ENCODE results near the gene ASCL1. TPM values are rescaled to one million over a fixed set of nuclear protein-coding genes. Genes with fewer than 3 reads are reported as not detected.
A peak's percentile ranks its signal among the peaks of the same experiment; 100 is the strongest.

The ASCL1 gene
- total RNA-seq, 2 experiments from 2014 or later = not detected

DNA sequence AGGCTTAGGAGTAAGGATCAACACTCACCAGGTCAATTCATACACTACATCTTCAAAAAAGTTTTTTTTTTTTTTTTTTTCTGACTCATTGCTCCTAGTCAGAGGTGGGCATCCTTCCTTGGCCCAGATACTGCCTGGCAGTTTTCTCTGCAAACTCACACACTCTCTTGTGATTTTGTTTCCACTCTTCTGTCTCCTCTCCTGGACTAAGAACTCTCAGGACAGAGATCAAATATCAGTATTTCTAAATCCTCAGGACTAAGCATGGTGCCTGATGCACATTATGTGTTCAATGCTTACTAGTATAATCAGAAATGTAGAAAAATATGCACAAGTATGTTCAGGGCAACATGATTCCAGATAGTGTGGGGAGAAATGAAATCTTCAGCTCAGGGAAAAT lies 30.3 kb upstream of the ASCL1 start:
- no peak for DNase-seq
- H3K4me3 Mint-ChIP-seq = no peak overlapping the region
- CTCF ChIA-PET = no interaction called here
- H3K36me3 Mint-ChIP-seq = no peaks in the 10 kb centered on the region
- POLR2A ChIA-PET = no interaction called here
- H3K27ac Mint-ChIP-seq = no peak overlapping the region
- no peaks in the 10 kb centered on the region for H3K4me1 Mint-ChIP-seq (ENCODE audit: low read depth)
- H3K9me3 Mint-ChIP-seq = no peaks in the 10 kb centered on the region
- H3K27me3 Mint-ChIP-seq = peaks cover 9% of the 10 kb centered on the region
- intact Hi-C loops (cut with micrococcal nuclease) = no loop called here

DNA sequence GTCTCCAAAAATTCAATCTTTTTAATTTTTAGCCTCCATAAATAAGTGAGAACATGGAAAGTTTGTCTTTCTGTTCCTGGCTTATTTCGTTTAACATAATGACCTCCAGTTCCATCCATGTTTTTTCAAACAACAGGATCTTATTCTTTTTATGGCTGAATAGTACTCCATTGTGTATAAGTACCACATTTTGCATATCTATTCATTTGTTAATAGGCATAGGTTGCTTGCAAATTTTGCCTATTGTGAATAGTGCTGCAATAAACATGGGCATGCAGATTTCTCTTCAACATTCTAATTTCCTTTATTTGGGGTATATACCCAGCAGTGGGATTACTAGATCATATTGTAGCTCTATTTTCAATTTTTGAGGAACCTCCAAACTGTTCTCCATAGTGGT lies 24.3 kb upstream of the ASCL1 start:
- Mint-ChIP-seq H3K27me3 (peaks cover 8% of the 10 kb centered on the region), H3K4me3 (no peak overlapping the region), H3K36me3 (no peaks in the 10 kb centered on the region), H3K4me1 (ENCODE audit: low read depth) (no peaks in the 10 kb centered on the region), H3K27ac (no peak overlapping the region), H3K9me3 (no peaks in the 10 kb centered on the region)
- no peak for DNase-seq
- ChIA-PET CTCF (no interaction called here), POLR2A (no interaction called here)
- intact Hi-C loops (cut with micrococcal nuclease) = no loop called here

DNA sequence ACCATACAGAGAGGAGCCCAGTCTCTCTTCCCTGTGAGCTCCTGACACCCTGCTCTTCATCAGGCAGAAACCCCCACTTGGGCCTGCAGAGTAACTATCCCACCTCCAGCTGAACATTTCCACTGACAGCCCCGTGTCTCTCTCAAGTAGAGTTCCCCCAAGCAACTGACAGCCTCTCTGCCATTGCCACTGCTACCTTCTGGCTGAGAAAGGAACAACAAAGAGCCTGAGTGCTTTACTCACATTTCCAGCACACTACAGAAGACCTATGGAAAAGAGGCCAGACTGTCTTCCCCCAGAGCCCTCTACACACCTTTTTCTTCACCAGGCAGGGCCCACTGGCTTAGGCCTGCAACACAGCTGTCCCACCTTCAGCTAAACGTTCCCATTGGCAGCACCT lies 18.4 kb upstream of the ASCL1 start:
- no peak for DNase-seq
- intact Hi-C loops (cut with micrococcal nuclease) = no loop called here
- Mint-ChIP-seq H3K4me3 (no peak overlapping the region), H3K27ac (no peak overlapping the region), H3K36me3 (no peaks in the 10 kb centered on the region), H3K27me3 (peaks cover 13% of the 10 kb centered on the region), H3K9me3 (no peaks in the 10 kb centered on the region), H3K4me1 (ENCODE audit: low read depth) (no peaks in the 10 kb centered on the region)
- POLR2A ChIA-PET = no interaction called here
- CTCF ChIA-PET = interaction anchor here (1.4 to 2.3 kb wide), 2 partner anchors 10 to 610 kb away, joined by 3 to 12 read pairs; no protein-coding TSS in a partner anchor

DNA sequence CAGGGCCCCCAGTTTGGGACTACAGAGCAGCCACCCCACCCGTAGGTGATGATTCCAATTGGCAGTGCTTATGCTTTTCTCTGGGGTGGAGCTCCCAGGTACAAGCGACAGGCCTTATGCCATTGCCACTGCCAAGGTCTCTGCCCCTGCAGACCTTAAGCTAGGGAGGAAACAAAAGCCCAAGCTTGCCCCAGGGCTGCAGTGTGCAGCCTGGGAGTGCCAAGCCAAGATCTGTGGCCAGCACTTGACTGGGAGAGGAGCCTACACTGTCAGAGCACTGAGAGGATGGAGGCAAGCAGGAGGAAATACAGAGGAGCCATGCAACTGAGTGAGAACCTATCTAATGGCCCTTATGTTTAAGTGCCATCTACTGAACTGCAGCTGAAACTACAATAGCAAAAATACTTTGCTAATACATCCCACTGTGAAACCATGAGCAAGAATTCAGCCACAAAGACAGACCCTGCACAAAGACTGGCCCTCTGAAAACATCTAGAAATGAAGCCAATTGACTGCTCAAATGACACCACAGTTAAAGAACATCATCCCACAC lies 17.7 kb upstream of the ASCL1 start:
- intact Hi-C loops (cut with micrococcal nuclease) = no loop called here
- Mint-ChIP-seq H3K27ac (no peak overlapping the region), H3K9me3 (no peaks in the 10 kb centered on the region), H3K4me3 (no peak overlapping the region), H3K27me3 (peaks cover 13% of the 10 kb centered on the region), H3K36me3 (no peaks in the 10 kb centered on the region), H3K4me1 (ENCODE audit: low read depth) (no peaks in the 10 kb centered on the region)
- ChIA-PET CTCF (interaction anchor here (0.6 to 2.3 kb wide), 4 partner anchors 9 to 609 kb away, joined by 3 to 12 read pairs (median 3); no protein-coding TSS in a partner anchor), POLR2A (no interaction called here)
- no peak for DNase-seq

DNA sequence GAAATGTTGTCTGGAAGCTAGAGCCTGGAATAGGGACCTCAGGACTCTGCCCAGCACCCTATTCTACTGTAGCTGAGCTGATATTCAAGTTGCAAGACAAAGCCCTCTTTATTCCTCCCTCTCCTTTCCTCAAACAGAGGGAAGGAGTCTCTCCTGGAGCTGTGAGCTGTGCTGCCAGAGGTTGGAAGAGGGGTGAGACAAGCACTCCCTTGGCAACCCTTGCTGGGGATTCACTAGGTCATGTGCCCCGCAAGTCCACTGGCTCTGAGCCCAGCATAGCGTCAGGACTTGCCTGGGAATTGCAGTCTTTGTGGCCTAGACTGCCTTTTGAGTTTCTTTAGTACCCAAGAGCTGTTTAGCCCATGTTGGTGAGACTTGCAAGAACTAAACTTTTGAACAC lies 11.4 kb upstream of the ASCL1 start:
- no peak overlapping the region for H3K4me3 Mint-ChIP-seq
- H3K36me3 Mint-ChIP-seq = no peaks in the 10 kb centered on the region
- H3K9me3 Mint-ChIP-seq = no peaks in the 10 kb centered on the region
- ChIA-PET POLR2A (no interaction called here), CTCF (no interaction called here)
- H3K27ac Mint-ChIP-seq = no peak overlapping the region
- intact Hi-C loops (cut with micrococcal nuclease) = no loop called here
- peaks cover 3% of the 10 kb centered on the region for H3K4me1 Mint-ChIP-seq (ENCODE audit: low read depth)
- peaks cover 32% of the 10 kb centered on the region for H3K27me3 Mint-ChIP-seq
- DNase-seq = no peak

DNA sequence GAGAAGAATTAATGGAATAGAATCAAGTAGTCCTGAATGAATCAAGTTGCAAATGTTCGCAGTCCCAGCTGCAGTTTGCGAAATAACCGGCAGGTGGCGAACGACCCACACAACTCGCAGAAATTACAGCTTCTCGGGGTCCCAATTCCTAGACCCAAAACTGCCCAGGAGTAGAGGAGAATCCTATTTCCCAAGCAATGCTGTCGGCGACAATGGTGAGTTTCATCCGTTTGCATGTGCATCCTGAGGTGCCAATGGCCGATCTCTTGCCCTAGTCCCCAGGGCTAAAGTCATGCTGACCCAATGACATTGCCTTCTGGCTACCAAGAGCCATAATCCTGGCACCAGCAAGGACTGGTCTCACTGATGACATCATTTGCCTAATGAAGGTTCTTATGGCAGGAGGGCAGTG lies 8.5 kb upstream of the ASCL1 start:
- peak; percentile 60 for DNase-seq

DNA sequence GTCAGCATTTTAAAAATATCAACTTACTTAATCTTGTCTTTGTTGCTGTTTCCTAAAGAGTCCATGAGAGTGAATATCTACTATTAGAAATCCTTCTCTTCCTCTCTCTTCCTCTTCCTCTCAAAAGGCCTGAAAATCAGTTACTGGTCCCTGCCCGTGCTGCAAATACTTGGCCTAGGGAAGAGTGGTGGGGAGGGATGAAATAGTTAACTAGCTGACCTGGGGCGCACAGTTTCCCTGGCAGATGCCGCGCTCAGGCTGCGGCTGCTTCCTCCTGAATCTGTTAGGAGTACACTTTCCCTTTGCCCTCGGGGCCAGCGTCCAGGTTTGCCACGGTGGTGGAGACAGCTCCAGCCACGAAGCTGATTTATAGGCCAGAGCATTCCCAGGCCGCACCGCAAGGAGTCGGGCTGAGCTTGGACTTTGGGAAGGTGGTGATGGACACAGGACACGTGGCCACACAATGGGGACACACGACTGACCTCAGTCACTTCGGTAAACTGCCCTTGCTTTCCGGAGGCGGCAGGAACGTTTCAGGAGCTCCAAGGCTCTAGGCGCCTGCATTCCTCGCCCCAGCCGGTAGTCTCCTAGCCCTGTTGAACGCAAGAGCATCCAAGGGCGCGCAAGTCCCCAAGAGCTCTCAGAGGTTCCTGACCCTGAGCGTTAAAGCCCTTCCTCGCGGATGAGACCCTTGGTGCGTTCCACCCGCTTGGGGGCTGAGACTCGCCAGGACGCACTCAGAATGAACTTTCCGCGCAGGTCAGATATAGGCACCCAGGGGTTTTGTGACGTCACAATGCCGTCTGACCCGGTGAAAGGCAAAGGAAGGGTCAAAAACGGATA lies 7.1 kb upstream of the ASCL1 start:
- Mint-ChIP-seq H3K4me1 (ENCODE audit: low read depth) (peaks cover 14% of the 10 kb centered on the region), H3K36me3 (no peaks in the 10 kb centered on the region), H3K9me3 (no peaks in the 10 kb centered on the region), H3K27me3 (peaks cover 58% of the 10 kb centered on the region), H3K27ac (no peak overlapping the region), H3K4me3 (no peak overlapping the region)
- CTCF ChIA-PET = interaction anchor here (1.3 to 4.1 kb wide), 4 partner anchors 10 to 598 kb away, joined by 3 to 83 read pairs (median 8); no protein-coding TSS in a partner anchor
- intact Hi-C loops (cut with micrococcal nuclease) = no loop called here
- POLR2A ChIA-PET = no interaction called here
- no peak for DNase-seq

More for the DNA sequence above, 8.5 kb upstream of the ASCL1 start:
- intact Hi-C loops (cut with micrococcal nuclease) = loop anchor here (1.0 to 2.0 kb wide), 2 partner anchors 556 to 599 kb away; no protein-coding TSS in a partner anchor
- Mint-ChIP-seq H3K36me3 (no peaks in the 10 kb centered on the region), H3K27me3 (peaks cover 44% of the 10 kb centered on the region), H3K9me3 (no peaks in the 10 kb centered on the region), H3K27ac (no peak overlapping the region), H3K4me1 (ENCODE audit: low read depth) (peaks cover 9% of the 10 kb centered on the region), H3K4me3 (no peak overlapping the region)
- POLR2A ChIA-PET = no interaction called here
- CTCF ChIA-PET = interaction anchor here (0.6 to 4.1 kb wide), 16 partner anchors 9 to 683 kb away, joined by 3 to 83 read pairs (median 3); no protein-coding TSS in a partner anchor

DNA sequence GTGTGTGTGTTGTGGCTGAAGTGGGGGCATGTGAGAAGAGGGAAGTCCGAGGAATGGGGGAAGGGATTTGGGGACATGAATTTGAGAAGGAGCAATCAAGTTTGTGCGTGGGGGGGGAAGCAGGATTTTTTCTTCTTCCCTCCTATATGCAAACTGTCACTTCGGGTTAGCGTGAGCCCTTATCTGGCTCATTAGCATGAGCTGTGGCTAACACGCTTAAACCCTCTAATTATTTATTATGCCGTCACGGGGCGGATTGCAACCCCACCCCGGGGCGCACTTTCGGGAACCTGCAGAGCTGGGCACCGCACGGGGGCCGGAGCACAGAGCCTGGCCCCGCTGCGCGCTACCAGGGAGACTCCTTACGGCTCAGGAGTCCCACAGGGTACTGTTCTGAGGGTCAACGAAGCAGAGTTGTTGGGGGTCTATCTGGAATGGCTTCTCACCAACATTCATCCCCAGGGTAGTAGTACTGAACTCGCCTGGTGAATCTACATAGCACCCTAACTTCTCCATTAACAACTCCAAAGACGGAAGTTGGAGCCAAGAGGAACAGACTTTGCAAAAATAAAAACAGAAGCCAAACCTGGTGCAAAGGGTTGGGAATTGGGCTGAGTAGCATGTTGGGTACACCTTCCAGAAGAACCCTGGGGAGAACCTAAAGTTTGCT lies 6.4 kb upstream of the ASCL1 start:
- H3K36me3 Mint-ChIP-seq = no peaks in the 10 kb centered on the region
- no peak for DNase-seq
- intact Hi-C loops (cut with micrococcal nuclease) = no loop called here
- H3K4me1 Mint-ChIP-seq (ENCODE audit: low read depth) = peaks cover 14% of the 10 kb centered on the region
- H3K9me3 Mint-ChIP-seq = no peaks in the 10 kb centered on the region
- no peak overlapping the region for H3K4me3 Mint-ChIP-seq
- H3K27ac Mint-ChIP-seq = no peak overlapping the region
- peaks cover 63% of the 10 kb centered on the region for H3K27me3 Mint-ChIP-seq
- CTCF ChIA-PET = interaction anchor here (1.3 to 4.1 kb wide), 3 partner anchors 21 to 597 kb away, joined by 3 to 83 read pairs (median 3); no protein-coding TSS in a partner anchor
- POLR2A ChIA-PET = no interaction called here

DNA sequence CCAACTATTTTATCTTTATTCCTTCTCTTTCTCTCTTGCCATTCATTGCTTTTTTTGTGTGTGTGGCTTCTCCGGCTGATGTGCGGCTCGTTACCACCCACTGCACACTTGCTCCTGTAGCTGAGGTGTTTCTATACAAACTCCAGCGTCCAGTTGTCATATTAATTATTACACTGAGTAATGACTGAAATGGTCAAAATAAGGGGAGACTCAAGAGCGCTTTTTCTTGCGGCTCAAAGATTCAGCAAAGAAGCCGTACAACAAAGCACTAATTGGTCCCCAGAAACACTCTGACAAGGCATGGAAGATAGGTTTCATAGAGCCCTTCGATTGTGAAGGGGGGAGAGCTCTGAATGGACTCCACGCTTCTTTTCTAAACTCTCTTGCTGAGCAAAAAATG lies 5.6 kb upstream of the ASCL1 start:
- ChIA-PET CTCF (no interaction called here), POLR2A (no interaction called here)
- H3K27ac Mint-ChIP-seq = no peak overlapping the region
- DNase-seq = no peak
- peaks cover 68% of the 10 kb centered on the region for H3K27me3 Mint-ChIP-seq
- peaks cover 15% of the 10 kb centered on the region for H3K4me1 Mint-ChIP-seq (ENCODE audit: low read depth)
- no peaks in the 10 kb centered on the region for H3K36me3 Mint-ChIP-seq
- no peaks in the 10 kb centered on the region for H3K9me3 Mint-ChIP-seq
- no peak overlapping the region for H3K4me3 Mint-ChIP-seq
- intact Hi-C loops (cut with micrococcal nuclease) = no loop called here

DNA sequence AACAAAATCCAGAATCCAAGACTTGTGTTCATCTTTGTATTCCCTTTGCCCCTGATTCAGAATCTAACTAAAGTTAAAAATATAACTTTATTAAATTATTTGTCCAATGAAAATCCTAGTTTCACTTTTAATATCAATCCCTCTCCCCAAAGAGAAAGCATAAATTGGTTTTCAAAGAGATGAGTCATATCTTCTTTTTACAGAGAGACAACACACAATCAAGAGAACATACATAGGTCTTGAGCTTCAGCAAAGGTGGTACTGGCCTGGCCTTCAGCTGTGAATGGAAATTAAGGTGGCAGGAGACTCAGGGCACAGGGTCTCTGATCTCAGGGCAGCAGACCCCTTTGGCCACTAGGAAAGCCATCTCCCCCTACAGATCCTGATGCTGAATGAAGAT lies 4.3 kb upstream of the ASCL1 start:
- H3K36me3 Mint-ChIP-seq = no peaks in the 10 kb centered on the region
- ChIA-PET CTCF (no interaction called here), POLR2A (no interaction called here)
- no peaks in the 10 kb centered on the region for H3K9me3 Mint-ChIP-seq
- peaks cover 19% of the 10 kb centered on the region for H3K4me1 Mint-ChIP-seq (ENCODE audit: low read depth)
- no peak overlapping the region for H3K4me3 Mint-ChIP-seq
- H3K27me3 Mint-ChIP-seq = peaks cover 67% of the 10 kb centered on the region
- no peak for DNase-seq
- no peak overlapping the region for H3K27ac Mint-ChIP-seq
- intact Hi-C loops (cut with micrococcal nuclease) = no loop called here

DNA sequence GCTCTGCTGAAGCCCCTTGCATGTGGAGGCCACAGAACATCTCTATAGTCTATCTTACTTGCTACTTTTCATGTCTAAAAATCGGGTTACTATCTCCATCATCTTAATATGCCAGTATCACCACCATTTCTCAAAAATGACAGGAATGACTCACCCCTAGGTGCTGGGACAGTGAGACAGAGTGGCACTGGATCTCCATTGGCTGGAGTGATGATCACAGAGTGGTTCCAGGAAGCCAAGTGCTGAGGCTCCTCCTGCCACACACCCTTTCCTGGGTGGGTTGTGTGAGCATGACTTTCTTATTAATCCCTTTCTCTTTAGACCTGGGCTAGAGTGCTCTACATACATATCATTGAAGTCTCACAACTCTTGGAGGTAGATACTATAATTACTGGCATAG lies 3.3 kb upstream of the ASCL1 start:
- Mint-ChIP-seq H3K27ac (no peak overlapping the region), H3K9me3 (no peaks in the 10 kb centered on the region), H3K27me3 (peaks cover 71% of the 10 kb centered on the region), H3K4me3 (no peak overlapping the region), H3K4me1 (ENCODE audit: low read depth) (peaks cover 23% of the 10 kb centered on the region), H3K36me3 (no peaks in the 10 kb centered on the region)
- peak; percentile 54 for DNase-seq
- intact Hi-C loops (cut with micrococcal nuclease) = no loop called here
- ChIA-PET CTCF (no interaction called here), POLR2A (no interaction called here)

DNA sequence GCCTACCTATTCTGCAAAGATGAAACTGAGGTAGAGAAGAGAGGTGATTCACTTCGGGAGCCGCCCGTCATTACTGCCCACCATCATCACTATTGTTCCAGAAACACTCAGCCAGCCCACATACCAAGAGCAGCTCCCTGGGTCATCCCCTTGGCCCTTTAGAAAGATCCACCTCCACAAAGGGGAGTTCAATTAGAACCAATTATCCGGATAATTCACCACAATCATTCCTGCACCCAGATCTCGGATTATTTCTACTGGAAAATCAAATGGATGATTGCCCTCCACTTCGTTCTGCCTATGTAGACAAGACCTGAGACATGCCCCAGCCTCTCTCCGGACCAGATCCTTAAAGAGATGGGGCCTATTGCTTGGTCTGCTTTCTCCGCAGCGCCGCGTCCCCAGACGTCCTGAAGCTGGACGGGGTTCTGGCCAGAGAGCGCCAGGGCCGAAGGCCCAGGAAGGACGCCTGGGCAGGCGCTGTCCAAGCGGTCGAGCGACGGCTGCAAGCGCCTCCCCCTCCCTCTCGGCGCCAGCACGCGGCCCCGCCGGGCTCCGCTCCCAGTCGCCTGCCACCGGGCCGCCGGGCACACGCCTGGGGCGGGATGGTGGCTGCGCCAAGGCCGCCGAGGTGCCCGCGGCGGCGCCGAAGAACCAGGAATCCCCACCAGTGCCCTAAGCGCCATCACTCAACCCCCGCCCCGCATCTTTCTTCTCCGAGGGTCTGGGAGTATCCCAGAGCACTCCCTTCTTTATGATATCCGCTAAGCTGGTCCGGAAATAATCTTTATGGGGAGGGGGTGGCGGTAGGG lies 1.3 kb upstream of the ASCL1 start:
- Mint-ChIP-seq H3K4me3 (no peak overlapping the region), H3K9me3 (no peaks in the 10 kb centered on the region), H3K27me3 (peaks cover 68% of the 10 kb centered on the region), H3K4me1 (ENCODE audit: low read depth) (peaks cover 22% of the 10 kb centered on the region), H3K27ac (no peak overlapping the region), H3K36me3 (no peaks in the 10 kb centered on the region)
- DNase-seq = no peak
- ChIA-PET POLR2A (no interaction called here), CTCF (interaction anchor here (0.5 kb wide), 1 partner anchor 145 kb away, joined by 3 read pairs; no protein-coding TSS in a partner anchor)
- intact Hi-C loops (cut with micrococcal nuclease) = no loop called here
